ENCODE data around the gene GABPB2.

GABPB2 gene

GRCh38 chr1:151165281-151165737 lies 94.7 kb downstream of the GABPB2 start:
- DNase-seq: no peak

GRCh38 chr1:151165738-151166504 lies 95.4 kb downstream of the GABPB2 start, which contains the start of the genes LYSMD1 and SCNM1:
Gene LYSMD1, minus strand, starts transcription at chr1:151165902. Its CDS starts 644 bp downstream, at chr1:151165258.
Gene SCNM1, plus strand, starts transcription at chr1:151166144. Its CDS starts 9 bp downstream, at chr1:151166153.
- peak; percentile 95 for DNase-seq

GRCh38 chr1:151166505-151166956 lies 96.0 kb downstream of the GABPB2 start:
- DNase-seq: no peak

DNA sequence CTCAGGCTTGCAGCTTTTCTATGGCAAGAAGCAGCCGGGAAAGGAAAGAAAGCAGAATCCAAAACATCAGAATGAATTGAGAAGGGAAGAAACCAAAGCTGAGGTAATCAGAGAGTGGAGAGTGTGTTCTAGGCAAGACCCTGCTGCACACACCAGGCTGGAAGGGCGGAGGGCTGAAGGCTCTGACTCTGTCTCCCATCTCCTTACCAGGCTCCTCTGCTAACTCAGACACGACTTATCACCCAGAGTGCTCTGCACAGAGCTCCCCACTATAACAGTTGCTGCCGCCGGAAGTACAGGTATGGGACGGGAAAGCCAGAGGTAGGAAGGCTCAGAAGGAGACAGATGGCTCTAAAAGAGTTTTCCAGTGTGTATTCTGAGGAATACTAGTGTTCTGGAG lies 96.6 kb downstream of the GABPB2 start:
- DNase-seq: no peak

- no peak for DNase-seq
Observed at GRCh38 chr1:151171190-151171589, 100.6 kb downstream of the GABPB2 start.
